NCI-H2029 (cell line): Measurements from ENCODE around the gene PRLR.

Experiments
- DNase-seq: peaks from one replicate; lab custom pipeline; 2025; lab: John Stamatoyannopoulos, UW

PRLR gene

DNA sequence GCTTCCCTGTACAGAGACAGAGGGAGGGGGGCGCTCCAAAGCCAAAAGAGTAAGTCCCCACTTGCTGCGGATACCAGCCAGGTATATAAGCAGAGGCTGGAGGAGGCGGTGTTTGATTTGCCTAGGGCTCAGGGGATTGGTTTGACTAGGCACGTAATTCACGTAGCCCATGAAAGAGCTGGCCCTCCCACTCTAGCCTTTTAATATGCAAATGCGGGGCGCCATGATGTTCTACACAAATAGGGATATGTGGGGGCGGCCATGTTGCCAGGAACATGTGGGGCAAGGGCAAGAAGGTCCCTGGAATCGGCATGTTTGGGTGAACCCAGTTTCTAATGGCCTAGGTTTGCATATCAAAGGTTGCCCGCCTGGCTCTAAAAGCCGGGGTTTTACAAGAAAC lies 3.3 kb upstream of the PRLR start:
- DNase-seq: no peak

DNA sequence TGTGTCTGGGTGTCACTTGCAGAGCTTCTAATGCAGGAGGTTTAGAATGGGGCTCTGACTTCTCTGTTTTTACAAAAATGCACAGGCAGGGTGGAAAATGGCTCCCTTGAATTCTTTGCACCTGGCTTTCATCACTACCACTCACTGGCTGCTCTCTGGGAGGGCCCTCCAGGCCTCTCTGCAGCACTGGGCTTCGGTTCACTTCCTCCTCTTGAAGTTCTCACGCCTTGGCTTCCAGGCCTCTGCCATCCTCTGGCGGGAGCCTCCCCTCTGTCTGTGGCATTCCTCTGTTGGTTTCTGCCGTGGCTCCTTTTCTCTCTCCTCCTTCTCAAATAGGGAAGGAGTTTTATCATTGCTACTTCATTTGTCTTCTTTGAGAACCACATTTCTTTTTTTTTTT lies 2.8 kb upstream of the PRLR start:
- DNase-seq: no peak

- DNase-seq: no peak
Measured at GRCh38 chr5:35232124-35232523, 1.8 kb upstream of the PRLR start.

DNA sequence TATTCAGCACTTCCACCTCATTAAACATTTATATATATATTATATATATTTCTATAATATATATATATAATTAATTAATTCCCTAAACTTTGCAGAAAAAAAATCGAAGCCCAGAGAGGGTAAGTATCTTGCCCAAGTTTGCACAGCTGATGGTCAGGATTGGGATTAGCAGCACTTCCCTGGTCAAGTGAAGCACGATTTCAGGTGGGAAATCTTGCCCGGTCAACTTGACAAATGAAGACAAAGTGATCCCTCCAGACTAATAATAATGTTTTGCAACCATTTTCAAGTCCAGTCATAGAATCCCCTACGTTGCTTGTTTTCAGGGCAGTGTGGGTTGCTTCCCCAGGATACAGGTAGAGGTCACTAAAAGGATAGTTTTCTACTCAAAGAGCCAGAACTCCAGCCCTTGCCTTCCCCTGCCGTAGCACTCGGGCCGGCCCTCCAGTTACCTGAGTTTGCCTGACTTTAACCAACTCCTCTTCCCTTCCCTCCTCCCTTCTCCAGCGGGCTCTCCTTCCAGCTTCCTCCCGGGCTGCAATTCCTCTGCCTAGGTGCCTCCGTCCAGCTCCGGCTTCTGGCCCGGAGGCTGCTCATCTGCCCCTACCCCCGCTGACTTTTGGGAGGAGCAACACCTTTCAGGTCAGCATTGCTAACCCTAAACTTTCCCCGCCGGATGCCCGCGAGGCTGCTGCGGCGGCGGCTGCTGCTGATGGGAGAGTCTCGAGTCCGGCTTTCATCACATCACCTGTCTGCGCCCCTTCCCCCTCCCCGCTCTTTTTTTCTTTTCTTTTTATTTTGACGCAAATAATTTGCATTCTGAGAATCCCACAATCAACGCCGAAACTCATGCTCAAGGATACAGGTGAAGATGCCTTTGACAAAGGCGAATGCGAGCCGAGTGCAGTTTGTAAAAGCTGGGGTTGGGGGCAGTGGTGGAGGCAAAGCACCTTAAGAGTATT lies 930 bp downstream of the PRLR start:
- DNase-seq: no peak

GRCh38 chr5:35228310-35228709 lies 2.0 kb downstream of the PRLR start:
- no peak for DNase-seq

DNA sequence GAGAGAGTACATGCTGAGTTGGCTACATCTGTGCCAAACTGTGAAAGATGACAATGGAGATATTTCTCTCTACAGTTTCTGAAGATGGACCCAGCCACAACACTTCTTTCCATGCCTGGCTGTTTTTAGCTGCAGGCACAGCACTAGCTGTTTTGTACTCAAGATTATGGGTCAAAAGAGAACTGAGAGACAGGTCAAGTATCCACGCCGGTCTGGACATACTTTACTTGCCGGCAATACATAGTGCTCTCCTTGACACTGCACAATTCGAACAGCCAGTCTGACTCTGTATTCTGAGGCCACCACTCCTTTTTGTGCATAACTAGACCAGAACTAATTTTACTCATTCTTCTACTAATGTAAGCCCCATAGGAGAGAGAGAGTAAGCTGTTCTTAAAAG lies 2.6 kb downstream of the PRLR start:
- DNase-seq: no peak

DNA sequence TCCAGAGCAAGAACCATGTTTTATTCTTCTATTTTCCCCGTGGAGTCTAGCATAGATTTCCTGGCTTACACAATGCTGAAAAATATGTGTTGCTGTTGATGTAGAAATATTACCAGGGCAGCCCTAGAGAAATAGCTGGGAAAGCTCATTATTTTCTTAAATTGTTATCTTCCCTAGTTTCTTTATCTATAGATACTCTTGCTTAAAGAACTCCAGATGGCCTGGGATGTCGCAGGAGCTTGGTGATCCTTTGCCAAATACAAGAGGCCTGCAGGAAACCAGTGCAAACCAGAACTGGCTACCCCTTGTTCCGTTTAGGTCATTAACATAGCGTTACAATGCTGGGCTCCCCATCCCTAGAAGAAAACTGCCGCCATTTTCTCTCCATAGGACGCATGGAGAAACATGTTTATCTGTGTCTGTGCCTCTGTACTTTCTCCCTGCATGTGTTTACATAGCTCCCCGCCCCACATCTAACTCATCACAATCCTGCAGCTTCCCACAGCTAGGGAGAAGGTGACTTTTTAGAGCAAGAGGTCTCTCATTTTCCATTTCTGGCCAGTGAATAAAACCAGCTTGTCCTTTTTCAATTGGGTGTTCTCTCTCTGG lies 6.4 kb downstream of the PRLR start:
- no peak for DNase-seq

- DNase-seq: no peak
Measured at GRCh38 chr5:35220967-35221366, 9.3 kb downstream of the PRLR start.

GRCh38 chr5:35218981-35219380 lies 11.3 kb downstream of the PRLR start:
- no peak for DNase-seq

DNA sequence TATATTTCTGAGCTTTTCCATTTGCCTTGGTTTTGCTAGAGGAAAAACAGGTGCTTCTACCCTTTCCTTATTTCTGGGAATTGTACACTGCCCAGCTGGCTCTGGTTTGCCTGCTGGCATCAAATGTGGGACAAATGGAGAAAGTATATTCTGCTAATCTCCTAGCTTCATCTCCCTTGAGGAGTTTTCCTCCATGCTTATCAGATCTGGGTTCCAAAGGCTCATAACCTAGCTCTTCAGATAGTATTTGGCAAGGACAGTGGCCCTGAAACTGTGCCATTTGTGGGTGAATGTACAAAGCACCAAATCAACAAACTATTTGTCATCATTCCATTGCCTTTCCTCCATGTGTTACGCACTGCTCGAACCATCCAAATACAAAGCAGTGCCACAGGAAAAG lies 16.2 kb downstream of the PRLR start:
- DNase-seq: no peak

DNA sequence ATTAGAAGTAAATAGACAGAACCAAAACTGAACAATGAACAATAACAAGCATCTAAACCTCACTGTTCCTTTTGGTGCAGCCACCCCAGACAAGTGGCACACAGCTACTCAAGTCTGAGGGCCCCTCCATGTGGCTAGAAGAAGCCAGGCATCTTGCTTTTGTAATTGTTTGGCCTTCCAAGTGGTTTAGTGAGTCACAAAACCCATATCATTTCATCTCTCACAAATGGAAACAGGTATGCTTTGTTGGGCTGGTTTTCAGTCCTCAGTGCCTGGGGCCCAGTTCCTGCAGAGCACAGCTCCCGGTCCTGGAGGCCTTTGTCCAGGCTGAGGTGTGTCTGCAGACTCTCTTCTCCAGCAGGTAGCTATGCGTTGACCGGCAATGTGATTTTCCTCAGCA lies 16.7 kb downstream of the PRLR start:
- DNase-seq: no peak

- DNase-seq: no peak
Measured at GRCh38 chr5:35212122-35212982, 17.9 kb downstream of the PRLR start.

DNA sequence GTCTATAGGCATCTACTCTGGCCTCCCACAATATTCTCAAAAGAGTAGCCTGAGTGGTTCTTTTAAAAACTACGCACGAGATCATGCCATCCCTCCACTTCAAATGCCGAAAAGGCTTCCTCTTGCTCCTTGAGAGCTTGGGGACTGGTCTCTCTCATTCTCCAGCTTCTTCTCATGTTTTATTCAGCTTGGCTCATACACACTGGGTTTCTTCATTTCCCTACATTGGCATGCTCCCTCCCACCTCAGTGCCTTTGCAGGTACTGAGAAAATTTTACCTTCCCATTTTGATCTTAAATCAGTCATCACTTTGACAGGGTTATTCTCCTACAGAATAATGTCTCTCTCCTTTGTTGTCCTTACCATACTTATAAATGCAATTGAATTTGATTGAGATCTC lies 20.4 kb downstream of the PRLR start:
- no peak for DNase-seq

DNA sequence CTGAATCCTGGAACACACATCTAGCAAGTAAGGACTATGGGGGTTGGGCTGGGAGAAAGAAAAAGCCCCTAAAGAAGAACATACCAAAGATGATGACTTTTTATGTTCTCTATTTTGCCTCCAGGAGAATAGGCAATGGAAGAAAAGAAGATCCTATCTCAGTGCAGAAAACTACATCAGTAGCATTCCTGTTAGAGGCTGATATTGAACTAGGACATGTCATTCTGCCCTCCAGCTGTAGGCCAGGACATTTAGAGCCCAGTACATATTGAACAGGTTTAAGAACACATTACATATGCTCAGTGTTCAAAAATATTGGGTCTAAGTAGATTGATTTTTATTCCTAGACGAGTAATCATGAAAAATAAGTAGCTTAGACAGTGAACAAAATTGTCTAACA lies 24.7 kb downstream of the PRLR start:
- no peak for DNase-seq

- no peak for DNase-seq
Measured at GRCh38 chr5:35205186-35205585, 25.1 kb downstream of the PRLR start.

GRCh38 chr5:35203403-35203802 lies 26.9 kb downstream of the PRLR start:
- DNase-seq: no peak

DNA sequence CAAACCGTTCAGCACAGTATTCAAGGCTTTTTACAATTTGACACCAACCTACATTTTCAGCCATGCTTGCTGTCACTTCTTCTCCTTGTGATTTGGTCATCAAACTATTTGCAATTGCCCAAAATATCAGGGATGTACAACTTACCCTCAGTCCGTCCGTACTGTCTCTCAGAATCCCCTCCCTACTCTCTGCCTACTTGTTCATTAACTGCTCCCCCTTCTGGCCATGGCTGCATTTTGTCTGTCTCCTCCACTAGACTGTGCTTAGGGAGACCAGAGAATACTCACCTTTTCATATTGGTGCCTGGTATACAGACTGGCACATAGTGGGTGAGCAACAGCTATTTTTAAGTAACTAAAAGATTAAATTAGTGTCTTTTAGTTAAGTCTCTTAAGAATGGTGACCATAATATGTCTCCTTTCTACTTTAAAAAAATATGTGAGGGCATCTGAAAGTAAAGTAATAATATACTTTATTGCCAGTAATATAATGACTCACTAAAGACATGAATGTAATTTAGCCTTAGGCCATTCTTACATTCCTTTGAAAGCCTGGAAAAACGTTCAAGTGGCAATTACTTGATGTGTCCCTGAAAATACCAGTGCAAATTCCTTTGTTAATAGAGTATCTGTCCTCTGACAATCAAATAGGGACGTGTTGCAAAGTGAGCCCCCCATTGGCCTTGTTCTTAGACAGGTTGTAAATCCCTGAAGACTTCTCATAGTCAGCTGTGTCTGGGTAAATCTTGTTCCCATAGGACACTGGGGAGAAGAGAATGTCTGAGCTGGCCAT lies 27.8 kb downstream of the PRLR start:
- no peak for DNase-seq

- no peak for DNase-seq
Measured at GRCh38 chr5:35201291-35201690, 29.0 kb downstream of the PRLR start.

DNA sequence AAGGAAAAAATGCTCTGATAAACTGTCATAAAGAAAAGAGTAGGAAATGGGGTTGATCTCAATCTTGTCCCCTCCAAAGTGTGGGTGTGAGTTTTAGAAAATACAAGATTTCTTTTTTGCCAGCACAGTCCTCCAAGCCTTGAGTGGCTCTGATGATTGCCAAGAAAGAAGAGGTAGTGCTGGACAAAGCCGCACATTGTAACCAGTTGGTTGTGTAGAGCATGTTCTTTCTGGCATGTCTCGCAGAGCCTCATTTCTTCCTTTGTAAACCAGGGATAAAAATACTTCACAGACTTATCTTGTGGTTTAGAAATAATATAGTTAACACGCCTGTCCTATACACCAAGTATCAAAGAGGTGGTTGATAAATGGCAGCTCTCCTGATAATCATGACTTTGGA lies 30.4 kb downstream of the PRLR start:
- no peak for DNase-seq

DNA sequence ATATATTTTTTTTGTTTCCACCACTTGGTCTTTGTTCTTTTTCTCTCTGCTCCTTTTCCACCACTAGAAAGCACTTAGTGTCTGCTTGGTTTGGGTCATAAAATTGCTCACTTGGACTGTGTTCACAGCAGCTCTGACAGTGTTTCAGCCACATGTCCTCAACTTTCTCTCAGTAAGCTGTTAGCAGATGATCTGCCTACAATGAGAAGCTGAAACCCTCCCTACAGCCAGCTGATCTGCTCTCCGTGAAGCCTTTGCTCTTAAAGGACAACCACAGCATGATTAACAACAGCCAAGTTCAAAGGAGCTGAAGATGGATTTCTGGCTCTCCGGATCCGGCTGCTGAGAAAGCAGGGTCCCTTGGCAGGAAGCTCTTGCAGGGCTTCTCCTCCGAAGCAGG lies 31.6 kb downstream of the PRLR start:
- DNase-seq: no peak

DNA sequence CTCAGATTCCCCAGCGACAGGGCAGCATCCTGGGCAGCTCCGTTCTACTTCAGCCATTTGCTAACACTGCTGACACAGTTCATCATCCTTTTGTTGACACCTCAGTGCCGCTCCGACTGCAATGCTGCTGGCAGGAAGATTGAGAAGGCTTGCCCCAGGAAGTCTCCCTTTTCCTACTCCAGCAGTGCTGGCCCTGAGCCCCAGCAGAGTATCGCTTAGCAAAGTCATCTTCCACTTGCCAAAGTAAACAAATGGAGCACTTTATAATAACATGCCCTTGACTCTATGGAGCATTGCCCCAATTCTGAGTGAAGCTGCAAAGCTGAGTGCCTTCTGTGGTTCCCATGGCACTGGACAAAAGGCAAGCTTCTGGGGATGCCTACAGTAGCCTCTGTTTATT lies 32.2 kb downstream of the PRLR start:
- peak; percentile 60 for DNase-seq

GRCh38 chr5:35197351-35197750 lies 32.9 kb downstream of the PRLR start:
- DNase-seq: no peak
